IMR-90 (cell line): ENCODE data around the gene EVX1. TPM values are rescaled to one million over a fixed set of nuclear protein-coding genes. Genes with fewer than 3 reads are reported as not detected.

Experiments
- ATAC-seq: fragments of 200-7000 bp; cut with Tn5 transposase; 2 replicates; pipeline ENCODE4 v1.9.1; 2020; ENCODE audit warnings: low read depth, mild to moderate bottlenecking, moderate library complexity
- BruUV-seq: library from RNA; stranded (reverse); fragments of 400-500 nt; replicated peaks from 2 replicates; lab custom pipeline; 2021; lab: Mats Ljungman, UMichigan
- CTCF ChIA-PET: fragments of 300-600 bp; formaldehyde crosslinking; extraction: SDS; loops from one replicate; lab custom pipeline; 2021; ENCODE audit warnings: antibody characterized with exemption; lab: Yijun Ruan, JAX
- POLR2A ChIA-PET: fragments of 300-600 bp; sonication (Branson Sonifier 250); formaldehyde crosslinking; loops from one replicate; lab custom pipeline; 2022; ENCODE audit warnings: antibody characterized with exemption; ENCODE audit not compliant: unreplicated experiment; lab: Charles Lee
- DNase-seq: peaks from one replicate; pipeline ENCODE4 v3.0.0; 2013
- H2AFZ ChIP-seq: replicated peaks from 2 replicates; pipeline ENCODE3; 2013; ENCODE audit warnings: low read length, mild to moderate bottlenecking; ENCODE audit not compliant: poor library complexity
- H2AK5ac ChIP-seq: 2 replicates; pipeline ENCODE4 v1.6.1; 2013; ENCODE audit warnings: low read depth, low read length, inconsistent platforms
- H2AK9ac ChIP-seq: replicated peaks from 2 replicates; pipeline ENCODE3; 2013; ENCODE audit warnings: mild to moderate bottlenecking, low read depth, low read length, moderate library complexity; ENCODE audit not compliant: poor library complexity
- H2BK120ac ChIP-seq: 2 replicates; pipeline ENCODE4 v1.6.1; 2013; ENCODE audit warnings: low read depth, low read length, inconsistent platforms
- H2BK15ac ChIP-seq: 3 replicates; pipeline ENCODE4 v1.6.1; 2013; ENCODE audit warnings: low read depth, low read length, inconsistent platforms
- H2BK20ac ChIP-seq: 2 replicates; pipeline ENCODE4 v1.6.1; 2013; ENCODE audit warnings: low read depth, mild to moderate bottlenecking, inconsistent platforms, low read length, moderate library complexity
- H2BK5ac ChIP-seq: 2 replicates; pipeline ENCODE4 v1.6.1; 2013; ENCODE audit warnings: mild to moderate bottlenecking, low read depth, low read length, inconsistent platforms; ENCODE audit not compliant: poor library complexity, severe bottlenecking
- H3K14ac ChIP-seq: replicated peaks from 2 replicates; pipeline ENCODE4 v1.6.1; 2013; ENCODE audit warnings: low read depth, low read length, inconsistent platforms
- H3K18ac ChIP-seq: 2 replicates; pipeline ENCODE4 v1.6.1; 2013; ENCODE audit warnings: low read depth, low read length, control low read depth
- H3K23ac ChIP-seq: 2 replicates; pipeline ENCODE4 v1.6.1; 2013; ENCODE audit warnings: low read depth, low read length, inconsistent platforms
- H3K27ac ChIP-seq: 2 replicates; pipeline ENCODE4 v1.5.1; 2013; ENCODE audit warnings: mild to moderate bottlenecking, control low read depth, low read length; ENCODE audit not compliant: insufficient read depth
- H3K27me3 ChIP-seq: 2 replicates; pipeline ENCODE4 v1.6.1; 2013; ENCODE audit warnings: low read length; ENCODE audit not compliant: control insufficient read depth, insufficient read depth
- H3K36me3 ChIP-seq: 2 replicates; pipeline ENCODE4 v1.6.1; 2013; ENCODE audit warnings: low read length, mixed read lengths; ENCODE audit not compliant: control insufficient read depth, insufficient read depth
- H3K4ac ChIP-seq: 2 replicates; pipeline ENCODE4 v1.6.1; 2013; ENCODE audit warnings: low read depth, low read length, inconsistent platforms
- H3K4me1 ChIP-seq: 2 replicates; pipeline ENCODE4 v1.6.1; 2013; ENCODE audit warnings: low read length, mixed read lengths; ENCODE audit not compliant: control insufficient read depth, insufficient read depth
- H3K4me2 ChIP-seq: 2 replicates; pipeline ENCODE4 v1.6.1; 2013; ENCODE audit warnings: low read depth, mild to moderate bottlenecking, control low read depth, low read length, moderate library complexity
- H3K4me3 ChIP-seq: 2 replicates; pipeline ENCODE4 v1.5.1; 2013; ENCODE audit warnings: low read depth, mild to moderate bottlenecking, control low read depth, low read length, moderate library complexity; ENCODE audit not compliant: insufficient read depth
- H3K56ac ChIP-seq: 2 replicates; pipeline ENCODE4 v1.6.1; 2013; ENCODE audit warnings: low read length, inconsistent platforms; ENCODE audit not compliant: insufficient read depth; ENCODE audit errors: extremely low read depth
- H3K79me1 ChIP-seq, 2 experiments: 2 replicates each; pipeline ENCODE4 v1.6.1; 2013; ENCODE audit warnings: low read length in 2 of 2, inconsistent platforms in 1 of 2, low read depth in 1 of 2
- H3K9ac ChIP-seq: 2 replicates; pipeline ENCODE4 v1.6.1; 2013; ENCODE audit warnings: low read depth, low read length, control low read depth
- H3K9me1 ChIP-seq: 2 replicates; pipeline ENCODE4 v1.6.1; 2013; ENCODE audit warnings: low read length, inconsistent platforms; ENCODE audit not compliant: insufficient read depth
- H3K9me3 ChIP-seq: 2 replicates; pipeline ENCODE4 v1.6.1; 2013; ENCODE audit warnings: low read length; ENCODE audit not compliant: control insufficient read depth, insufficient read depth
- H4K20me1 ChIP-seq: 2 replicates; pipeline ENCODE4 v1.6.1; 2013; ENCODE audit warnings: low read length, inconsistent platforms; ENCODE audit not compliant: insufficient read depth
- H4K5ac ChIP-seq: 2 replicates; pipeline ENCODE4 v1.6.1; 2013; ENCODE audit warnings: mild to moderate bottlenecking, low read depth, low read length, control low read depth
- H4K8ac ChIP-seq, 2 experiments: 2 replicates each; pipeline ENCODE4 v1.6.1; 2013; ENCODE audit warnings: low read depth in 2 of 2, low read length in 2 of 2, control low read depth in 1 of 2, inconsistent platforms in 1 of 2
- H4K91ac ChIP-seq: 2 replicates; pipeline ENCODE4 v1.6.1; 2013; ENCODE audit warnings: low read depth, low read length, inconsistent platforms; ENCODE audit not compliant: insufficient read depth
- BHLHE40 ChIP-seq: fragments of 150-350 bp; IDR thresholded peaks from 2 replicates; pipeline ENCODE4 v1.6.1; 2016; ENCODE audit warnings: mild to moderate bottlenecking, low read depth, low read length
- CHD1 ChIP-seq: IDR thresholded peaks from 2 replicates; pipeline ENCODE4 v1.6.1; 2012; ENCODE audit warnings: low read depth, low read length, improper control_type of control experiment
- FOS ChIP-seq: fragments of 150-350 bp; IDR thresholded peaks from 2 replicates; pipeline ENCODE4 v1.6.1; 2016; ENCODE audit warnings: low read depth, low read length
- NFE2L2 ChIP-seq: fragments of 150-350 bp; IDR thresholded peaks from 2 replicates; pipeline ENCODE4 v1.6.1; 2016; ENCODE audit warnings: low read depth, mild to moderate bottlenecking, low read length
- RAD21 ChIP-seq: IDR thresholded peaks from 2 replicates; pipeline ENCODE4 v1.6.1; 2012; ENCODE audit warnings: low read length, improper control_type of control experiment
- RFX5 ChIP-seq: IDR thresholded peaks from 2 replicates; pipeline ENCODE4 v1.8.0; 2012; ENCODE audit warnings: low read depth, mild to moderate bottlenecking, low read length, moderate library complexity
- WGBS, 2 experiments: methylation state at CpG; one replicate each; pipeline versions ENCODE4 v1.1.5 to v1.1.7; 2013; ENCODE audit warnings: missing lambda C conversion rate in 2 of 2; ENCODE audit not compliant: insufficient read length in 1 of 2; ENCODE audit errors: extremely low coverage in 2 of 2; 5-methylcytosine and 5-hydroxymethylcytosine counted together
- dilution Hi-C: fragments of 300-500 bp; cut with HindIII; formaldehyde crosslinking; loops from one replicate; pipeline ENCODE4 v1.14.3; 2018; ENCODE audit warnings: low sequenced_read_pairs; ENCODE audit not compliant: unreplicated experiment
- in situ Hi-C: fragments of 300-500 bp; cut with MboI; formaldehyde crosslinking; loops from 3 replicates; pipeline ENCODE4 v1.14.3; 2019; ENCODE audit warnings: low sequenced_read_pairs, inconsistent platforms, mixed read lengths
- intact Hi-C: fragments of 100-400 bp; cut with micrococcal nuclease; formaldehyde crosslinking; loops from 2 replicates; pipeline ENCODE4 v1.10.0; 2022
- polyA plus RNA-seq, 3 experiments: library from polyadenylated mRNA; depleted of rRNA; stranded (reverse); fragments of >200 nt; gene quantifications; 2 replicates each; pipeline ENCODE4 v1.2.3, GENCODE V29; 2012; ENCODE audit warnings: low replicate concordance in 1 of 3
- total RNA-seq: library from RNA; depleted of rRNA; stranded (reverse); fragments of >200 nt; gene quantifications from 2 replicates; pipeline ENCODE4 v1.2.3, GENCODE V29; 2012
- TF ChIP-seq, protein P1 (sequence below): conservative IDR thresholded peaks from 2 replicates; pipeline ENCODE4 v1.5.1; 2012; ENCODE audit warnings: mild to moderate bottlenecking, low read depth, low read length, improper control_type of control experiment

EVX1 gene
- total and polyA plus RNA-seq, 2 of the 4 experiments (the other 2 are of a cell fraction), result not detected

DNA sequence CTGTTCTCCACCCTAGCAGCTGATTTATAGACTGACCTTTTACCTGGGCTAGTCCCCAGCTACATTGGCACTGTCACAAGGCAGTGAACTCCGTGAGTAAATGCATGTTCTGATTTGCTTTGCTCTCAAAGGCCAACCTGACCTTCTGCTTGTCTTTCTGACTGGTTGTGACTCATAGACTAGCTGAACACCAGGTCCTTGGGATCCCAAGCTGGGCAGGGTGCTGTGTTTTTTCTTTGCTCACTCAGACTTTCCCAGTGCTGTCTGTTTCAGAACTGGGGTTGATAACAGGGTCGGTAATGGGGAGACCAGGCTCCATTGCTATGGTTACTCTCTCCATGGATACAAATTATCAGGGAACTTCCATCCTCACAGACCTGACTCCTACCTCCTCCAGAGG, 35.0 kb downstream of the EVX1 start:
- H2AK5ac ChIP-seq, result no peak overlapping the region
- no peak overlapping the region for H3K56ac ChIP-seq
- BruUV-seq, result no TSS peak
- H2BK20ac ChIP-seq, result no peak overlapping the region
- peak; percentile 1 for DNase-seq
- POLR2A ChIA-PET, result interaction anchor here (0.5 kb wide), 1 partner anchor 304 kb away, joined by 3 read pairs; no protein-coding TSS in a partner anchor
- no peak for ATAC-seq
- no peak overlapping the region for H2BK120ac ChIP-seq
- dilution Hi-C loops, result no loop called here
- H2BK5ac ChIP-seq, result no peak overlapping the region
- H3K36me3 ChIP-seq, result no peaks in the 10 kb centered on the region
- H3K27me3 ChIP-seq, result no peaks in the 10 kb centered on the region
- H3K27ac ChIP-seq, result no peak overlapping the region
- H3K4me2 ChIP-seq, result no peak overlapping the region
- TF ChIP-seq BHLHE40, result no peak
- TF ChIP-seq NFE2L2, result no peak
- no peak for TF ChIP-seq FOS
- TF ChIP-seq RAD21, result no peak
- TF ChIP-seq CHD1, result no peak
- no peak for TF ChIP-seq RFX5
- TF ChIP-seq, protein P1, sequence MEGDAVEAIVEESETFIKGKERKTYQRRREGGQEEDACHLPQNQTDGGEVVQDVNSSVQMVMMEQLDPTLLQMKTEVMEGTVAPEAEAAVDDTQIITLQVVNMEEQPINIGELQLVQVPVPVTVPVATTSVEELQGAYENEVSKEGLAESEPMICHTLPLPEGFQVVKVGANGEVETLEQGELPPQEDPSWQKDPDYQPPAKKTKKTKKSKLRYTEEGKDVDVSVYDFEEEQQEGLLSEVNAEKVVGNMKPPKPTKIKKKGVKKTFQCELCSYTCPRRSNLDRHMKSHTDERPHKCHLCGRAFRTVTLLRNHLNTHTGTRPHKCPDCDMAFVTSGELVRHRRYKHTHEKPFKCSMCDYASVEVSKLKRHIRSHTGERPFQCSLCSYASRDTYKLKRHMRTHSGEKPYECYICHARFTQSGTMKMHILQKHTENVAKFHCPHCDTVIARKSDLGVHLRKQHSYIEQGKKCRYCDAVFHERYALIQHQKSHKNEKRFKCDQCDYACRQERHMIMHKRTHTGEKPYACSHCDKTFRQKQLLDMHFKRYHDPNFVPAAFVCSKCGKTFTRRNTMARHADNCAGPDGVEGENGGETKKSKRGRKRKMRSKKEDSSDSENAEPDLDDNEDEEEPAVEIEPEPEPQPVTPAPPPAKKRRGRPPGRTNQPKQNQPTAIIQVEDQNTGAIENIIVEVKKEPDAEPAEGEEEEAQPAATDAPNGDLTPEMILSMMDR, result no peak
- CTCF ChIA-PET, result no interaction called here
- no peak overlapping the region for H4K5ac ChIP-seq
- no peak overlapping the region for H4K8ac ChIP-seq
- intact Hi-C loops, result no loop called here
- in situ Hi-C loops, result no loop called here
- H3K18ac ChIP-seq, result no peak overlapping the region
- 20% methylated on average over 1 of the region's 2 CpGs; no CpG with 5 or more reads in 1 of the 2 experiments for WGBS, 2 experiments
- no peak overlapping the region for H2AFZ ChIP-seq
- H3K9me1 ChIP-seq, result no peaks in the 10 kb centered on the region
- no peak overlapping the region for H4K91ac ChIP-seq
- no peak overlapping the region for H3K9ac ChIP-seq
- H3K14ac ChIP-seq, result no peak overlapping the region
- no peaks in the 10 kb centered on the region for H4K20me1 ChIP-seq
- no peak overlapping the region for H3K4me3 ChIP-seq
- no peak overlapping the region for H2BK15ac ChIP-seq
- no peaks in the 10 kb centered on the region for H3K4me1 ChIP-seq
- H3K9me3 ChIP-seq, result no peaks in the 10 kb centered on the region
- H3K4ac ChIP-seq, result no peak overlapping the region
- no peak overlapping the region for H3K23ac ChIP-seq
- H3K79me1 ChIP-seq, result no peaks in the 10 kb centered on the region
- H2AK9ac ChIP-seq, result no peak overlapping the region
